Common myeloid progenitor, CD34-positive (primary cell): ENCODE results near the gene PLA2G4E.

ENCODE experiments used
- CTCF ChIA-PET: fragments of 350-600 bp; sonication (Branson Sonifier 250); formaldehyde crosslinking; loops from one replicate; lab custom pipeline; 2021; ENCODE audit warnings: antibody characterized with exemption; lab: Charles Lee
- POLR2A ChIA-PET: fragments of 350-600 bp; sonication (Branson Sonifier 250); formaldehyde crosslinking; loops from one replicate; lab custom pipeline; 2021; ENCODE audit warnings: antibody characterized with exemption; lab: Charles Lee
- DNase-seq, 3 donors: peaks; one replicate each; pipeline versions ENCODE4 v3.0.0 to v3.0.0-alpha.2; 2013
- H3K27ac ChIP-seq, 2 experiments: 1 replicate in 1 of 2; 2 replicates in 1 of 2; pipeline ENCODE4 v1.7.0; 2013; ENCODE audit warnings: inconsistent platforms in 2 of 2, low read length in 2 of 2, mild to moderate bottlenecking in 2 of 2, low read depth in 1 of 2, moderate library complexity in 1 of 2; ENCODE audit not compliant: severe bottlenecking in 2 of 2, insufficient read depth in 1 of 2, poor library complexity in 1 of 2
- H3K27me3 ChIP-seq, 5 experiments: replicated peaks in 2 of 5; 1 replicate in 3 of 5; 2 replicates in 2 of 5; pipeline versions ENCODE4 v1.6.1 to v1.7.0; 2013; ENCODE audit warnings: low read length in 4 of 5, mild to moderate bottlenecking in 2 of 5, moderate library complexity in 2 of 5, inconsistent platforms in 1 of 5; ENCODE audit not compliant: insufficient read depth in 5 of 5, control insufficient read depth in 4 of 5
- H3K36me3 ChIP-seq, 4 experiments: 1 replicate in 2 of 4; 2 replicates in 2 of 4; pipeline versions ENCODE4 v1.6.1 to v1.7.0; 2013; ENCODE audit warnings: low read length in 3 of 4, control low read depth in 1 of 4, mild to moderate bottlenecking in 1 of 4; ENCODE audit not compliant: control insufficient read depth in 4 of 4, insufficient read depth in 4 of 4
- H3K4me1 ChIP-seq, 4 experiments: 1 replicate in 3 of 4; 2 replicates in 1 of 4; pipeline versions ENCODE4 v1.6.1 to v1.7.1; 2013; ENCODE audit warnings: low read length in 3 of 4, mild to moderate bottlenecking in 3 of 4, control low read depth in 1 of 4, inconsistent platforms in 1 of 4, moderate library complexity in 1 of 4; ENCODE audit not compliant: control insufficient read depth in 4 of 4, insufficient read depth in 4 of 4; ENCODE audit errors: control extremely low read depth in 1 of 4
- H3K4me3 ChIP-seq, 7 experiments: 1 replicate in 4 of 7; 2 replicates in 3 of 7; pipeline versions ENCODE4 v1.5.1 to v1.7.0; 2013; ENCODE audit warnings: mild to moderate bottlenecking in 7 of 7, low read length in 6 of 7, moderate library complexity in 6 of 7, inconsistent platforms in 2 of 7, low read depth in 2 of 7, control low read depth in 1 of 7; ENCODE audit not compliant: insufficient read depth in 4 of 7, control insufficient read depth in 1 of 7; ENCODE audit errors: extremely low read depth in 1 of 7
- H3K9me3 ChIP-seq, 5 experiments: 1 replicate in 4 of 5; 2 replicates in 1 of 5; pipeline versions ENCODE4 v1.6.1 to v1.7.1; 2013; ENCODE audit warnings: low read length in 4 of 5, mild to moderate bottlenecking in 2 of 5, inconsistent platforms in 1 of 5, low read depth in 1 of 5, moderate library complexity in 1 of 5; ENCODE audit not compliant: control insufficient read depth in 4 of 5, insufficient read depth in 2 of 5; ENCODE audit errors: control extremely low read depth in 1 of 5
- WGBS: methylation state at CpG from one replicate; pipeline ENCODE4 v1.1.5; 2013; ENCODE audit not compliant: insufficient coverage; 5-methylcytosine and 5-hydroxymethylcytosine counted together

The PLA2G4E gene

GRCh38 chr15:41999290-42000285 lies 21.3 kb downstream of the PLA2G4E start:
- no peak overlapping the region for H3K27ac ChIP-seq
- H3K27me3 ChIP-seq, result peaks cover 0 to 5% (median 0%) of the 10 kb centered on the region in 5 experiments
- POLR2A ChIA-PET, result no interaction called here
- no peaks in the 10 kb centered on the region for H3K4me1 ChIP-seq
- 78% methylated on average over 12 of the region's 15 CpGs for WGBS
- no peak overlapping the region for H3K4me3 ChIP-seq
- CTCF ChIA-PET, result interaction anchor here (1.0 to 7.3 kb wide), 2 partner anchors 11 to 63 kb away, joined by 3 to 48 read pairs; no protein-coding TSS in a partner anchor
- H3K9me3 ChIP-seq, result no peaks in the 10 kb centered on the region
- H3K36me3 ChIP-seq, result no peaks in the 10 kb centered on the region
- no peak for DNase-seq

GRCh38 chr15:41997845-41998244 lies 23.0 kb downstream of the PLA2G4E start:
- POLR2A ChIA-PET, result no interaction called here
- 83% methylated on average over 3 of the region's 3 CpGs for WGBS
- peaks cover 0 to 2% (median 0%) of the 10 kb centered on the region in 5 experiments for H3K27me3 ChIP-seq
- H3K27ac ChIP-seq, result no peak overlapping the region
- H3K4me3 ChIP-seq, result no peak overlapping the region
- H3K4me1 ChIP-seq, result no peaks in the 10 kb centered on the region
- H3K9me3 ChIP-seq, result no peaks in the 10 kb centered on the region
- H3K36me3 ChIP-seq, result no peaks in the 10 kb centered on the region
- DNase-seq, result no peak
- CTCF ChIA-PET, result interaction anchor here (0.7 to 7.3 kb wide), 6 partner anchors 9 to 72 kb away, joined by 3 to 48 read pairs (median 4); no protein-coding TSS in a partner anchor

- Histone ChIP-seq H3K4me3 (no peak overlapping the region), H3K27me3 (peaks cover 0 to 2% (median 0%) of the 10 kb centered on the region in 5 experiments), H3K4me1 (no peaks in the 10 kb centered on the region), H3K9me3 (no peaks in the 10 kb centered on the region), H3K36me3 (no peaks in the 10 kb centered on the region), H3K27ac (no peak overlapping the region)
- DNase-seq, result no peak
- CTCF ChIA-PET, result interaction anchor here (0.7 to 7.3 kb wide), 6 partner anchors 8 to 73 kb away, joined by 3 to 48 read pairs (median 5); no protein-coding TSS in a partner anchor
- WGBS, result 96% methylated on average over 12 of the region's 13 CpGs
- POLR2A ChIA-PET, result no interaction called here
Measured at GRCh38 chr15:41996921-41997592, 23.8 kb downstream of the PLA2G4E start.

- WGBS, result 93% methylated on average over 9 of the region's 10 CpGs
- Histone ChIP-seq H3K9me3 (no peaks in the 10 kb centered on the region), H3K27ac (no peak overlapping the region), H3K36me3 (no peaks in the 10 kb centered on the region), H3K27me3 (peaks cover 0 to 2% (median 0%) of the 10 kb centered on the region in 5 experiments), H3K4me3 (no peak overlapping the region), H3K4me1 (no peaks in the 10 kb centered on the region)
- no peak for DNase-seq
- POLR2A ChIA-PET, result no interaction called here
- CTCF ChIA-PET, result interaction anchor here (1.3 to 7.3 kb wide), 7 partner anchors 7 to 74 kb away, joined by 3 to 48 read pairs (median 6); no protein-coding TSS in a partner anchor
Measured at GRCh38 chr15:41996376-41996775, 24.5 kb downstream of the PLA2G4E start.

GRCh38 chr15:41995476-41995855 lies 25.4 kb downstream of the PLA2G4E start:
- POLR2A ChIA-PET, result no interaction called here
- H3K27ac ChIP-seq, result no peak overlapping the region
- H3K4me1 ChIP-seq, result no peaks in the 10 kb centered on the region
- 99% methylated on average over 6 of the region's 7 CpGs for WGBS
- H3K9me3 ChIP-seq, result no peaks in the 10 kb centered on the region
- peaks cover 0 to 2% (median 0%) of the 10 kb centered on the region in 5 experiments for H3K27me3 ChIP-seq
- no peak overlapping the region for H3K4me3 ChIP-seq
- no peaks in the 10 kb centered on the region for H3K36me3 ChIP-seq
- CTCF ChIA-PET, result interaction anchor here (0.7 to 4.4 kb wide), 7 partner anchors 10 to 68 kb away, joined by 3 to 14 read pairs (median 6); no protein-coding TSS in a partner anchor
- no peak for DNase-seq

GRCh38 chr15:41994772-41995475 lies 25.9 kb downstream of the PLA2G4E start:
- Histone ChIP-seq H3K27ac (no peak overlapping the region), H3K4me1 (no peaks in the 10 kb centered on the region), H3K9me3 (no peaks in the 10 kb centered on the region), H3K27me3 (peaks cover 0 to 2% (median 0%) of the 10 kb centered on the region in 5 experiments), H3K4me3 (no peak overlapping the region), H3K36me3 (no peaks in the 10 kb centered on the region)
- 88% methylated on average over 10 of the region's 10 CpGs for WGBS
- POLR2A ChIA-PET, result no interaction called here
- CTCF ChIA-PET, result interaction anchor here (0.7 to 4.4 kb wide), 7 partner anchors 10 to 68 kb away, joined by 3 to 14 read pairs (median 6); no protein-coding TSS in a partner anchor
- no peak for DNase-seq
